ELF-1 (cell line): ENCODE data around the gene GLTP.
A peak's percentile ranks its signal among the peaks of the same experiment; 100 is the strongest.
"Not testable (repeated sequence)": the region's sequence is repeated elsewhere in the genome, so short reads cannot be mapped to it uniquely, and the experiment has no call there.

Source experiments
- DNase-seq: peaks from one replicate; pipeline ENCODE4 v3.0.0-alpha.2; 2016; ENCODE audit warnings: low read depth, low spot score

Gene GLTP

GRCh38 chr12:109902891-109903418 lies 22.6 kb upstream of the GLTP start:
- no peak for DNase-seq

GRCh38 chr12:109900752-109901580 lies 20.6 kb upstream of the GLTP start:
- DNase-seq: peak; percentile 71

GRCh38 chr12:109899783-109900751 lies 19.7 kb upstream of the GLTP start, which contains the start of gene TCHP:
Gene TCHP, plus strand, starts transcription at chr12:109900274. Its CDS starts 2,753 bp downstream, at chr12:109903027.
- DNase-seq: peak; percentile 87

GRCh38 chr12:109899345-109899744 lies 19.0 kb upstream of the GLTP start:
- not testable (repeated sequence) for DNase-seq

- DNase-seq: no peak
Measured at GRCh38 chr12:109897029-109897428, 16.7 kb upstream of the GLTP start.

GRCh38 chr12:109896188-109896587 lies 15.8 kb upstream of the GLTP start:
- DNase-seq: no peak

- DNase-seq: no peak
Measured at GRCh38 chr12:109894939-109895338, 14.6 kb upstream of the GLTP start.

- DNase-seq: no peak
Measured at GRCh38 chr12:109893261-109893995, 13.1 kb upstream of the GLTP start.

- no peak for DNase-seq
Measured at GRCh38 chr12:109892748-109893147, 12.4 kb upstream of the GLTP start.

GRCh38 chr12:109892165-109892715 lies 11.9 kb upstream of the GLTP start:
- DNase-seq: no peak

GRCh38 chr12:109891731-109892130 lies 11.4 kb upstream of the GLTP start:
- DNase-seq: not testable (repeated sequence)

GRCh38 chr12:109890620-109891170 lies 10.4 kb upstream of the GLTP start:
- DNase-seq: no peak

- DNase-seq: no peak
Measured at GRCh38 chr12:109888179-109889020, 8.1 kb upstream of the GLTP start.

- DNase-seq: no peak
Measured at GRCh38 chr12:109885616-109886015, 5.3 kb upstream of the GLTP start.

- DNase-seq: no peak
Measured at GRCh38 chr12:109883461-109883860, 3.1 kb upstream of the GLTP start.

GRCh38 chr12:109881752-109882151 lies 1.4 kb upstream of the GLTP start:
- DNase-seq: no peak

- DNase-seq: no peak
Measured at GRCh38 chr12:109880938-109881337, 597 bp upstream of the GLTP start.

- peak; percentile 21 for DNase-seq
Measured at GRCh38 chr12:109879351-109880042, 844 bp downstream of the GLTP start.

- no peak for DNase-seq
Measured at GRCh38 chr12:109878749-109879148, 1.6 kb downstream of the GLTP start.
